Fibroblast of villous mesenchyme (primary cell): ENCODE results near the gene VNN1. TPM values are rescaled to one million over a fixed set of nuclear protein-coding genes. Genes with fewer than 3 reads are reported as not detected.

Source experiments
- DNase-seq: peaks from one replicate; pipeline ENCODE4 v3.0.0-alpha.2; 2010; ENCODE audit warnings: low read depth
- H3K4me3 ChIP-seq: 2 replicates; pipeline ENCODE4 v1.5.1; 2011; ENCODE audit warnings: low read depth, mild to moderate bottlenecking, low read length
- CTCF ChIP-seq: IDR thresholded peaks from 2 replicates; pipeline ENCODE4 v1.5.1; 2012; ENCODE audit warnings: low read depth, mild to moderate bottlenecking, low read length; ENCODE audit not compliant: insufficient read depth
- total RNA-seq: library from RNA; depleted of rRNA; stranded (reverse); fragments of >200 nt; gene quantifications from 2 replicates; pipeline ENCODE4 v1.2.3, GENCODE V29; 2012

The VNN1 gene
- total RNA-seq, 1 donor, result under 0.01 TPM

- H3K4me3 ChIP-seq, result no peak overlapping the region
- no peak for DNase-seq
- TF ChIP-seq CTCF, result no peak
Observed at GRCh38 chr6:132741281-132741680, 27.4 kb upstream of the VNN1 start.

GRCh38 chr6:132736239-132736638, 22.4 kb upstream of the VNN1 start:
- TF ChIP-seq CTCF, result no peak
- no peak overlapping the region for H3K4me3 ChIP-seq
- no peak for DNase-seq

GRCh38 chr6:132734694-132735236, 20.9 kb upstream of the VNN1 start:
- peak; percentile 89 for DNase-seq
- H3K4me3 ChIP-seq, result no peak overlapping the region
- TF ChIP-seq CTCF, result peak; percentile 40

- no peak for TF ChIP-seq CTCF
- no peak overlapping the region for H3K4me3 ChIP-seq
- no peak for DNase-seq
Observed at GRCh38 chr6:132733814-132734213, 20.0 kb upstream of the VNN1 start.

GRCh38 chr6:132733283-132733682, 19.4 kb upstream of the VNN1 start:
- no peak overlapping the region for H3K4me3 ChIP-seq
- TF ChIP-seq CTCF, result no peak
- DNase-seq, result no peak

- DNase-seq, result no peak
- H3K4me3 ChIP-seq, result no peak overlapping the region
- TF ChIP-seq CTCF, result no peak
Observed at GRCh38 chr6:132731086-132731485, 17.2 kb upstream of the VNN1 start.

- TF ChIP-seq CTCF, result no peak
- DNase-seq, result peak; percentile 82
- H3K4me3 ChIP-seq, result no peak overlapping the region
Observed at GRCh38 chr6:132730560-132730959, 16.7 kb upstream of the VNN1 start.
